Measurements from ENCODE around the gene TSEN34.
"Not testable (repeated sequence)": the region's sequence is repeated elsewhere in the genome, so short reads cannot be mapped to it uniquely, and the experiment has no call there.

TSEN34 gene

DNA sequence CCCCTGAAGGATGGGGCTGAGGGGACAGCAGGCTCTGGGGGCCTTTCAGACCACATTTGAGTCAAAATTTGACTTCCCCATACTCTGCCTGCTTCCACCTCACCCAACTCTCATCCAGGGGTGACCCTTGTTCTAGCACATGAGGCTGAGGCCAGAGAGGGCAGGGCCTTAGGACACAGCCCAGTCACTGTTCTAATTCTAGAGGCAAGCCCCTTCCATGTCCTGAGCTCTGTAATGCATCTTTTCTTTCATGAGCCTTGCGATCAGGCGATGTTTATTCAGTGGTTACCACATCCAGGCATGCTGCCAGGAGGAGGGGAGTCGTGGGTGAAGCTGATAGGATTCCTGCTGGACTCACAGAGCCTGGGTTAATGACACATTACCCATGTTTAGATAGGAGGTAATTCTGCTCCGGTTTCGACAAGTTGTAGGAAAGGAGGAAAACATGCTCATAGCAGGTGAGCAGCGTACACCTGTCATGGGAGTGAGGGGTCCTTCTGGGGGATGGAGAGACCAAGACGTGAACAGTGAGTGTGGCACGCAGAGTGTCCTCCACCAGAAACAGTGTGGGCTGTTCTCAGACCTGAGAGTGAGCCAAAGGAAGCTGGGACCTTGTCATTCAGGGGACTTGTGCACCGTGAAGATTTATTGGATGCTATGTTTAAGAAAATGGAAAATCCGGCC, 18.8 kb downstream of the TSEN34 start:
- DNase-seq, result peak; percentile 64

DNA sequence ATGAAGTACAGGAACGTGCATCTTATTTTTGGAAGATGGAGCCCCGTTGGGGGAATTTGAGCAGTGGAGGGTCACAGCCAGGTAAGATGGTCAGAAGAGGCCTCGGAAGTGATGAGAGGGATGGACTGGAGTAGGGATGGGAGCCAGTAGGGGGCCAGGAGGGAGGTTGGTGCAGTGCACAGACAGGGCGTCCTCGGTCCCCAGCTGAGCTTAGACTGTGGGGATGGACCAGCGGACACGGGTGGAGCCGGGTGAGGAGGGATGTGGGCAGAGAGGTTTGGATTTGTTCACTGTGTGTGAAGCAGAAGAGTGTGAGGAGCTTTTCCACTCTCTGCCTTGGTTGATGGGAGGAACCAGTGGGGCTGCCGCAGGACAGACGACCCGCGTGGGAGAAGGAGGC, 20.1 kb downstream of the TSEN34 start:
- no peak for DNase-seq

DNA sequence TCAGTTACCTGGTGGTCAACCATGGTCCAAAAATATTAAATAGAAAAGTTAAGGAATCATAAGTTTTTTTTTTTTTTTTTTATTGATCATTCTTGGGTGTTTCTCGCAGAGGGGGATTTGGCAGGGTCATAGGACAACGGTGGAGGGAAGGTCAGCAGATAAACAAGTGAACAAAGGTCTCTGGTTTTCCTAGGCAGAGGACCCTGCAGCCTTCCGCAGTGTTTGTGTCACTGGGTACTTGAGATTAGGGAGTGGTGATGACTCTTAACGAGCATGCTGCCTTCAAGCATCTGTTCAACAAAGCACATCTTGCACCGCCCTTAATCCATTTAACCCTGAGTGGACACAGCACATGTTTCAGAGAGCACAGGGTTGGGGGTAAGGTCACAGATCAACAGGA, 23.1 kb downstream of the TSEN34 start:
- DNase-seq, result not testable (repeated sequence)

DNA sequence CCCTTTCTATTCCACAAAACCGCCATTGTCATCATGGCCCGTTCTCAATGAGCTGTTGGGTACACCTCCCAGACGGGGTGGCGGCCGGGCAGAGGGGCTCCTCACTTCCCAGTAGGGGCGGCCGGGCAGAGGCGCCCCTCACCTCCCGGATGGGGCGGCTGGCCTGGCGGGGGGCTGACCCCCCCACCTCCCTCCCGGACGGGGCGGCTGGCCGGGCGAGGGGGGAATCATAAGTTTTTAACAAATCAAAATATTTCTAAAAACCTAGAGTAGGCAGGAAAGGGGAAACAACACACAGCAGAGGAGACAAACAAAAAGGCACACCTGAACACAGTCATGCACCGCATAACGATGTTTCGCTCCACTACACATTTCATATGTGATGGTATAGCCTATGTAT, 23.6 kb downstream of the TSEN34 start:
- not testable (repeated sequence) for DNase-seq

DNA sequence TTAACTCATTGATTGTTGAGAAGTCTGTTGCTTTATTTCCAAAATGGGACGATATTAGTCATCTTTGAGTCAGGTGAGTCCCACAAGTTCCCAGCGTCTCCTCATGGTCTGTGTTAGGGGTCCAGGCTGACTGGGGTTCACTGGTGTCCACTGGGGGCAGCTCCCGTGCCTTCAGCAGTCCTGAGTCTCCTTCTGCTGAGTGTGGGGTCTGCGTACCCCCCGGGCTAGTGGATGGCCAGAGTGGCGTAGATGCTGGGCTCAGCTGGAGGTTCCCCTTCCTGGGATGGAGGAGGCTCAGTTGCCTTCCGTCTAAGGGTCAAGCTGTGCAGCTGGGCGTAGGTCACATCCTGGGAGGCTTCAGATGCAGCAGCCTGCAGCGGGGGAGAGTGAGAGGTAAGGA, 25.8 kb downstream of the TSEN34 start:
- peak; percentile 10 for DNase-seq

DNA sequence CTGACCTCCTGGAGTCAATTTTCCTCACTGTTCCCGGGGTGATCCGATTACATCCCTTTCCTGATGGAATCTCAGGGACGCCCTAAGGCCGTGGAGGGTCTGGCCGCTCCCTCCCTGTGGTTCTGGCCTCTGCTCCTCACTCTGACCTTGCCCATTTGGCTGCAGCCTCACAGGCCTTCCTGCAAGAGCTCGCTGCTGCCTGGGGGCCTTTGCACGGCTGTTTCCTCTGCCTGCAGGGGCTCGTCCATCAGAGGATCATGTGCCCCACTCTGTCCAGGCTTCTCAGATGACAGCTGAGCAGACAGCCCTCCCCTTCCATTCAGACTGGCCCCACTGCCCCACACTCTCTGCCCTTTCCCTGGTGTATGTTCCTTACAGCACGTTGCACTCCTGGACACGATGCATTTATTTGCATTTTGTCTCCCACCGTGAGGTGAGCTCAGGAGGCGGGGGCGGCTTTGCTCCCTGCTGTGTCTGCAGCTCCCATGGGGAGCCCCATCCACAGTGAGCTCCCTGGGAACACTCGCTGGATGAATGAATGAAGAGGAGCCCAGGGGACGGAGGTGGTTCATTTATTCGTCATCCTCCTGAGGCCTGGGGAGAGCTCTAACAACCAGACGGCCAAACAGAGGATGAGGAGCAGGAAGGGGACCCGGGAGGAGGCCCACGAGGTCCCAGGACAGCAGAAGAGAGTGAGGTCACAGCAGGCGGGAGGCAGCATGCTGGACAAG, 26.6 kb downstream of the TSEN34 start:
- DNase-seq, result peak; percentile 14

DNA sequence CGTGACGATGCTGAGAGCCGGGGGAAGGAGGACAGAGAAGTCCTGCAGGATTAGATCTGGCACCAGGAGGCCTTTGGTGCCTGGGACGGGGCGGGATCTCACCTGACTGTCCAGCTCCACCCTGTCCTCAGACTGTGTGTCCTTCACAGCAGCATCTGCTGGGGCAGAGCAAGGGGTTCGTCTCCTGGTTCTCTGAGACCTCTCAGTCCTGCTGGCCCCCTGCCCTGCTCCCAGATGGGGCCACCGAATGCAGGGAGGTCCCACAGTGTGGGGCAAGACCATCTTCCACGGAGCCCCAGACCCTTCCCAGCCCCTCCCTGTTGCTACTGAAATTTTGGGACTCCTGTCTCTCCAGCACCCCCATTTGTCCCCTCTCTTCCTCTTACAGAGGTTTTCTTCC, 27.2 kb downstream of the TSEN34 start:
- peak; percentile 12 for DNase-seq

DNA sequence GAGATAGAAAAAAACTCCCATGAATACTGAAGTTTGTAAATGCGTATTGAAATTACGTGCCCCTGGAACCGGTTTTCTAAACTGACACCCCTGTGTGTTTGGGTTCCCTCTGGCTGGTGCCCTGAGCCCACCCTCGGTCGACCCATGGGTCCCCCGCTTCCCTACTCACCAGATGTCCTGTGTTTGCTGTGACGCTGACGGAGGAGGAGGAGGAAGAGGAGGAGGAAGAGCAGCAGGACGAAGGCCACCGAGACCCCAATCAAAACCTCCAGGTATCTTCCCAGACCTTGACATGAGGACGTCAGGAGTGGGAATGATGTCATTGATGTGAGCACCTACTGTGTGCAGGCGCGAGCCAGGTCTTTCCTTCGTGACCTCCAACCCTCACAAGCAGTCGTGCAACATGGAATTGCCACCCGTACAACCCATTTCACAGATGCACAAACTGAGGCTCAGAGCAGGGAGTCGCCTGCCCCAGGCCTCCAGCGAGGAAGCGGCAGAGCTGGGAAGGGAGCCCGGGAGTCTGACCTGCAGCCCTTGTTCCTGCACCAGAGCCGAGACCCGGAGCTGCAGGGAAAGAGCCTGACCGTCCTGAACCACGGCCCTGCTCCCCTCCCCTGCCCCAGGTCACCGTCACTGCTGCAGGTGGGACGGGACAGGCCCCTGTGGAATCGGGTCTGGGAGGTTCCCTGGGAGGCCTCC, 28.0 kb downstream of the TSEN34 start:
- DNase-seq, result no peak

DNA sequence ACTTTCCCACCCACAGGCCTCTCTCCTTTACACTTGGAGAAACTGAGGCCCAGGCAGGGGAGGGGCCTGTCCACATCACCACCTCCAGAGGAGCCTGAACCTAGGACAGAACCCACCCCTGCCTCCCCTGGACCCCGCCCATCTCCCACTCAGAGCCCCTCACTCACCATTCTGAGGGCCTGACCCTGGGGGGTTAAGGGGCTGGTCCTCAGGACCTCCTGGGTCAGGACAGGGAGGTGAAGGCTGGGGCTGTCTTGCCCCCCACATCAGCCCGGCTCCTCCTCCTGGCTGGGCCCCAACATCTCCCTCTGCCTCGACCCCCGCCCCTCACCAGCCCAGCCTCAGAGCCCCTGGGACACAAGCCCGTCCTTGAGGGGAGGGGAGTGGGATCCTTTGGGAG, 28.6 kb downstream of the TSEN34 start:
- not testable (repeated sequence) for DNase-seq

DNA sequence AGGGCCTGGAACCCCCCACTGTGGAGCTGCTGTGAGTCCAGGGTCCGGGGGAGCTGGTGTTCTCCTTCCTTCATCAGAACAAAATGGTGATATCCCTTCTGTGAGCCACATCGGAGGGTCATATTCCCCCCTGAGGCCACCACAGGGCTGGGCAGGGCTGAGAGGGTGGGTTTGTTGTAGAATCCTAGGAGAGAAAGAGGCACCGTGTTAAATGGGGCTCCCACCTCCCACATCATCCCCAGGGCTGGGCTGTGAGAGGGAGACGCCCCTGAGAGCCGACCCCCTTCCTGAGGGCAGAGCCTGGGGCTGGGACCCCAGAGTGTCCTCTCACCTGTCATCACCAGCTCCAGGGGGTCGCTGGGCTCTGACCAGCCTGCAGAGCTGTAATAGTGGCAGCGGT, 30.8 kb downstream of the TSEN34 start:
- not testable (repeated sequence) for DNase-seq

DNA sequence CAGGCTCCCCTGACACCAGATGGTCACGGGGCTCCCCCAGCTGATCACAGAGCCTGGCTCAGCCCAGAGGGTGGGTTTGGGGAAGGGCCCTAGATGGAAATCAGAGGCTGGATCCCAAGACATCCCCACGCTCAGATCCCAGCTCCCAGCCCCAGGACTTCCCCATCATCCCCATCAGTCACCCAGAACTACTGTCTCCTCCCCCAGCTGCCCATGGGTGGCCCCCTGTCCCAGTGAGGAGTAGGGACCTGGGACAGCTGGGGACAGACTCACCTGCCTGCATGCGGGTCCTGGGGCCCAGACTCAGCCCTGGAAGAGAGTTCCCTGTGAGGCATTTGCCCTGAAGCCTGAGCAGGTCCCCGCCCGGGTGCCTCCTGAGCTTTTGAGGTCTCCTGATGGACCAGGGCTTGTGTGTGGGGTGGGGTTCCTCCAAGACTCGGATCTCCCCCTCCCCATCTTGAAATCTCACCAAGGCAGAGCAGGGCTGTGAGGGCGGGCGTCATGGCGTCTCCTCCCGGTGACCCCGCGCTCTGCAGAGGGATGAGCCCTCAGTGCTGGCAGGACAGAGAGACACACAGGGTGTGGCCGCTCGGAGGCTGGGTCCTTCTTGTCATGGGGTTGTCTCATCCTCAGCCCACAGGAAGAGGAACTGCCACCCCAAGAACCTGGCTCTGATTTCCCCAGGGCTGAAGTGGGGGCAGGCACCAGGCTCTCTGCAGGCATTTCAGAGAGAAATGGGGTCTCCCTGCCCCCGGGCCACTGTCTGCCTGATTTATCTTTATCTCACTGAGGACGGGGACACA, 31.6 kb downstream of the TSEN34 start, which contains the start of gene LILRB3:
Gene LILRB3 (minus strand): TSS at position 534 of the 803 bp plus-strand sequence. CDS start 31 bp downstream, at position 503.
- DNase-seq, result peak; percentile 62

DNA sequence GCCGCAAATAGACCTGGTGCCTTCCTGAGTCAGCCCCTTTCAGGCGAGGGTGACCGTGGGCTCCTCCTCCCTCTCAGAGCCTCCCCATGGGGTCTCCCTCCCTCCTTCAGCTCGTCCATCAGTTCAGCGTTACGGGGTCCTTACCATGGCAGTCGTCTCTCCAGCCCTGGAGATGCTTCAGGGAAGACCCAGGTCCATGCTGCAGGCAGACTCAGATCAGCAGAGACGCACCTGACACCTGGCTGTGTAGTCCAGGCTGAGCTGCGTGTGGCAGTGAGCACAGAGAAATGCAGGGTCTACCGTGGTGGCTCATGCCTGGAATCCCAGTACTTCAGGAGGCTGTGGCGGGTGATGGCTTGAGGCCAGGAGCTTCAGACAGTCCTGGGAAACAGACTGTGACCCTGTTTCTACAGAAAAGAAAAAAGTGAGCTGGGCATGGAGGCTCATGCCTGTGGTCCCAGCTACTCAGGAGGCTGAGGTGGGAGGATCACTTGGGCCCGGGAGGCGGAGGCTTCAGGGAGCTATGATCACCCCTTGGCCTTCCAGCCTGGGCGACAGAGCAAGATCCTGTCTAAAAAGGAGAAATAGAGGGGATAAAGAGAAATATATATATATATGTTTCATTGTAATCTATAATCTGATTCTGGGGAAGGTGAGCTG, 32.3 kb downstream of the TSEN34 start:
- not testable (repeated sequence) for DNase-seq

DNA sequence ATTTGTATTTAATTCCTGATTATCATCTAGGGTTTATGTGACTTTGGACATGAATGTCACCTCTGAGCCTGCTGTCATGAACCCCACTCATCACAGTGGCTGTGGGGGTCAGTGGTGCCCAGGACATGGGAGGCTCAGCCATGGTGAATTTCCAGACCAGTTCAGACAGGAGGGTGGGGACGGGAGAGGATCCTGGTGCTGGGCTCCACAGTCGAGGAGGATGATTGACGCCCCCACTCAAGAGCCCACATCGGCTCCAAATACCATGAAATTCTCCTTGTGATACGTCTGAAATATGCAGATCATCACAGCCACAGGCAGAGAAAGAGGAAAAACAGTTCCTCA, 32.8 kb downstream of the TSEN34 start:
- not testable (repeated sequence) for DNase-seq

DNA sequence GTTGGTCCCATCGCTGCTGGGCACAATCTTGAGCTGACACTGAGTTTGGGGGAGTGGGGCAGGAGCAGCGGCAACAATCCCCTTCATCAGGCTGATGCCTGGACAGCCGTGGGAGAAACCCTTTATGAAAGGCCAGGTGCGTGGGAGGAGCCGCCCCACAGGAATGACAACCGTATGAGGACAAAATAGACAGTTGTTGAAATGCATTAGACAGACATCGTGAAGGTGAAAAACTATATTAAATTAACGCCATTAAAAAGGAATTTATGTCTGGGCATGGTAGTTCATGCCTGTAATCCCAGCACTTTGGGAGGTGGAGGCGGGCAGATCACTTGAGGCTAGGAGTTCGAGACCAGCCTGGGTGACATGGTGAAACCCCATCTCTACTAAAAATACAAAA, 33.5 kb downstream of the TSEN34 start:
- DNase-seq, result not testable (repeated sequence)

DNA sequence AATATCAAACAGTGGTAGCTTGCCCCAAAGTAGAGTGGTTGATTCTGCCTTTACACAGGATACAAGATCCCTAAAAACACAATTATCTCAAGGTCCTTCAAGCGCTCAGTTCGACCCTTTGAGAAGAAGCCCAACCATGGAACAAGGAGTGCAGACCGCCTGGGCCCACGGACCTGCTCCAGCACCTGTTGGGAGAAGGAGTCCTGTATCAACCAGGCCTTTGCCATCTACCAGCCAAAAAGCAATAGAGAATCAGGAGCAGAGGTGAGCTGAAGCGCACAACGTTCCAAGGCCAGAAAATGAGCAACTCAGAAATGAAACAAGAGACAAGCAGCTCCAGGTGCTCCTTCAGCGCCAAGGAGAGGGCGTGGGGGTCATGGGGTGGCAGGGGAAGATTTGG, 38.0 kb downstream of the TSEN34 start:
- DNase-seq, result no peak

DNA sequence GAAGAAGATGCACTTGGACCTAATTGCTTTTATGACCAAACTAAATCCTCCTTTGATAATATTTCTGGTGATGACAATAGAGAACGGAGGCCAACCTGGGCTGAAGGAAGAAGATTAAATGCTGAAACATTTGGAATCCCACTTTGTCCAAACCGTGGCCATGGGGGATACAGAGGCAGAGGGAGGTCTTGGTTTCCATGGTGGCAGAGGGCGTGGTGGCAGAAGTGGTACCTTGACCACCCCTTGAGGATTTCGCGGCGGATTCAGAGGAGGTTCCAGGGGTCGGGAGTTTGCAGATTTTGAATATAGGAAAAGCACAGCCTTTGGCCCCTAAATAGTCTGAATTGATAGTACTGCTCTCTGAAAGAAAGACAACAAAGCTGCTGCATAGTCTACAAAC, 38.9 kb downstream of the TSEN34 start:
- no peak for DNase-seq

DNA sequence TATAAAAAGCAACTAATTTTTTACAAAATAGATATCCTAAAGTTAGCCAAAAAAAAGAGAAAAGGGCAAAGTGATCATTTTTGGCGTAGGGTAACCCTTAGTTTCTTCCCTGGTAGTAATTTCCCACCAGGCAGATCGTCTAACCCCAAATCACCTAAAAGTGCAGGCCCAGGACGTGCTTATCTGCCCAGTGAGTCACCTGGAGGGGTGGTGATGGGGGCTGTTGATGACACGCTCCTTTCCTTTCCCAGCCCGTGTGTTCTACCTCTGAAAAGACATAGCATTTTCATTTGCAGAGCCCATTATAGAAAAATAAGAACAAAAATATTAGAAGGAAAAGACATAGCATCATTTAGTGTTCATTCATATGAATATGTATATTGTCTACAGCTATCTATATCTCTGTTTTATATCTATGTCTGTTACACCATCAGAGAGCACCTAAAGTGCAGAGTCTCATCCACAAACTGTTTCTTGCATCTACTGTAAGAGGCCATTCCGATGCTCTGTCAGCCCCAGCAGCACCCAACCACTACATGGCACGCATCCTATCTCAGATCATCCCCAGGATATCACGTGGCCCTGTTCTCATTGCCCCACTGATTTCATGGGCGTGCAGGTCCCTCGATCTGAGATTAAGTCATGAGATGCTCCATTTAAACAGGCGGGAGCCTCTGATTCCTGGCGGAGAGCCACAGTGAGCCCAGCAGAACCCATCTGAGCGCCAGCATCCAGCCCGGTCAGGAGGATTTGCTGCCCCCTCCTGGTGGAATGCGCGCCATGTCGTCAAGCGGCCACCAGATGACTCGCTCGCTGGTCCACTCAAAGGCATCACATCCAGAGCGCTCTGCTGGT, 40.2 kb downstream of the TSEN34 start:
- DNase-seq, result peak; percentile 81

DNA sequence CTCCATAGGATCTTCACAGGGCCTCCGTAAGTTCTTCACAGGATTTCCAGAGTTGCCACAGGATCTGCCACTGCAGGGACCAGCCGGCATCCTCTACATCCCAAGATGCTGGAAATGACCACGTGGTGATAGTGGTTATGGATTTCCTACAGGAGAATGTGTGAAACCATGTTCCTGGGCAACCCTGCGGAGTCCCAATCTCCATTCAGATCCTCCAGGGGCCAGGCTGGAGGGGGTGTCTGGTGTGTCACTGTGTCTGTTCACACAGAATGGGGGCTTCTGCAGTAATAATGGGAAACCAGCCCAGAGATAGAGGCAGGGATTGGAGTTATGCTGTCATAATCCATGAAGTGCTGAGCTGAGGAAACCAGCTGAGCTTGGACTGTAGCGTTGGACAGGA, 42.8 kb downstream of the TSEN34 start:
- no peak for DNase-seq

DNA sequence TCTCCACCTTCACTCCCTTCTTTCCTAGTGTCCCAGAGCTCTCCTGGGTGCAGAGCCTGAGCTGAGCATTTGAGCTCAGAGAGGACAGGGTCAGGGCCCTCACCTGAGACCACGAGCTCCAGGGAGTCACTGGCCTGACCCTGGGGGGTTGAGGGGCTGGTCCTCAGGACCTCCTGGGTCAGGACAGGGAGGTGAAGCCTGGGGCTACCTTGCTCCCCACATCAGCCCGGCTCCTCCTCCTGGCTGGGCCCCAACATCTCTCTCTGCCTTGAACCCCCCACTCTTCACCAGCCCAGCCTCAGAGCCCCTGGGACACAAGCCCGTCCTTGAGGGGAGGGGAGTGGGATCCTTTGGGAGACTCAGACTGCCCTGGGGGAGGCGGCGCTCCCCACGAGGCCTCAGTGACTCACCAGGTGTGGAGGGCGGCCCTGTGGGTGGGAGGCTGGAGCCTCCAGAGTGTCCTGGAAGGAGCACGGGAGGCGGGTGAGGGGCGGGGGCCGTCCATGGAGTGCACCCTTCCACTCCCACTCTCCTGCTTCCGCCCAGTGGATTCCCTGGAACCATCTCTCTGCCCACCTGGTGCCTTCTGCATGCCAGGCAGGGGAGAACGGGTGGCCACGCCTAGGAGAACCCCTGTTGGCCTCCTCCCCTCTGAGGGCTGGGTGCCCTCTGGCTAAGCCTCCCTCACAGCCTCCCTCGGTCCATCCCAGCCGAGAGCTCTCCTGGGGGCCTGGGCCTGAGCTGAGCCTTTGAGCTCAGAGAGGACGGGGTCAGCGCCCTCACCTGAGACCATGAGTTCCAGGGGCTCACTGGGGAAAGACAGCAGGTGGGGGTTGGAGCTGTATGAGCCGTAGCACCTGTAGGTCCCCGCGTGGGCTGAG, 48.6 kb downstream of the TSEN34 start:
- not testable (repeated sequence) for DNase-seq

Measured in CD4-positive, alpha-beta T cell treated with Interleukin-15 for 1 hour (primary cell).